DMS53 treated with DMSO at 0.1 percent for 48 hours (cell line): ENCODE results near the gene LIMS2.
A peak's percentile ranks its signal among the peaks of the same experiment; 100 is the strongest.

Experiments
- DNase-seq: peaks from one replicate; lab custom pipeline; 2025; ENCODE audit not compliant: unreplicated experiment; lab: John Stamatoyannopoulos, UW

LIMS2 gene

DNA sequence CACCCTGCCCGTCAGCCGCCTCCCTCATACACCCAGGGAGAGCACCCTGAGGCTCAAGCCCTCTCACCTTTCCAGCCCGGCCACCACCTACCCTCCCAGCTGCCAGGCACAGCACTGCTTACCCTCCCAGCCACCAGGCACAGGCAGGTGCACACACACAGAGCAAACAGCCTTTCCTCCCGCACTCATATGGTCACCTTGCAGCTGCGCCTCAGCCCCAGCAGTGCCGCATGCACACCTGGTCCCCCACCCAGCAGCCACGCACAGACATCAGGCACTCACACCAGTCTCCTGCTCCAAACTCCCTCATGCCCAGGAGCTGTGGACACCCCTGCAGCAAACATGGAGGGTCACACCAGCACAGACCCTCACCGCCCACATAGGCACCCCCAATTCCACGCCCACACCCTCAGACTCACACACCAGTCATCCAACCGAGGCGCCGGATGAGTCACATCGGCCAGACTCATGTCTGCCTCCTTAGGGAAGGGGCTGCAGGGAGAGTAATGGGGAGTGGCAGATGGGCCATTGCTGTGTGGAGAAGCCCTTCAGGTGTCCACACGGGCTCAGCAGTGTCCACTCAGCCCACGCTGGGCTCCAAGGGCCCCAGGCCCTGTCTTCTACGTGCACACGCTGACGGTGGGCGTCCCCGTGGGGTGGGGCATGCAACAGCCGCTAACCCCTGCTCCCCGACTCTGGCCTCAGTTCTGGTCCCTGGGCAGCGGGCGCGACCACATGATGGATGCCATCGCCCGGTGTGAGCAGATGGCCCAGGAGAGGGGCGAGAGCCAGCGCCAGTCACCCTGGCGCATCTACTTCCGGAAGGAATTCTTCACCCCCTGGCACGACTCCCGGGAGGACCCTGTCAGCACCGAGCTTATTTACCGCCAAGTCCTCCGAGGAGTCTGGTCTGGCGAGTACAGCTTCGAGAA, 51.7 kb downstream of the LIMS2 start:
- peak; percentile 80 for DNase-seq

- no peak for DNase-seq
Observed at GRCh38 chr2:127622561-127623387, 52.6 kb downstream of the LIMS2 start.

DNA sequence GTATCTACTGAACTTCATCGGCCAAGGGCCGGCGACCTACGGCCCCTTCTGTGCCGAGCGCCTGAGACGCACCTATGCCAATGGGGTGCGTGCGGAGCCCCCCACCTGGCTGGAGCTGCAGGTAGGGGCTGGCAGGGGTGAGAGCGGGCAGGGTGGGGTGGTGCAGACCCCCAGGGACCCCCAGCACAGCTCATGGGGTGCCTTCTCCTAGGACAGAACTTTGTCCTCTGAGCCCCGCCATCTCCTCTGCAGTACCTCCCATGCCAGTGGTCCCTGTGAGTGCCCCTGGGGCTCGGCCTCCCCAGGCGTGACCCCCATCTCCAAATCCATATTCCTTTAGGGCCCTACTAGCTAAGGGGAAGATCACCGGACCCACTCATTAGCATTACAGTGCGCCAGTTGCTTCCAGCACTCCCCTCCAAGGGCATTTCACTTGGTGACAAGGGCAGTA, 53.3 kb downstream of the LIMS2 start:
- no peak for DNase-seq

- DNase-seq = no peak
Observed at GRCh38 chr2:127620866-127621265, 54.5 kb downstream of the LIMS2 start.

GRCh38 chr2:127619877-127620705, 55.2 kb downstream of the LIMS2 start:
- DNase-seq = no peak

- no peak for DNase-seq
Observed at GRCh38 chr2:127619203-127619590, 56.1 kb downstream of the LIMS2 start.

- DNase-seq = no peak
Observed at GRCh38 chr2:127618551-127619202, 56.7 kb downstream of the LIMS2 start.

DNA sequence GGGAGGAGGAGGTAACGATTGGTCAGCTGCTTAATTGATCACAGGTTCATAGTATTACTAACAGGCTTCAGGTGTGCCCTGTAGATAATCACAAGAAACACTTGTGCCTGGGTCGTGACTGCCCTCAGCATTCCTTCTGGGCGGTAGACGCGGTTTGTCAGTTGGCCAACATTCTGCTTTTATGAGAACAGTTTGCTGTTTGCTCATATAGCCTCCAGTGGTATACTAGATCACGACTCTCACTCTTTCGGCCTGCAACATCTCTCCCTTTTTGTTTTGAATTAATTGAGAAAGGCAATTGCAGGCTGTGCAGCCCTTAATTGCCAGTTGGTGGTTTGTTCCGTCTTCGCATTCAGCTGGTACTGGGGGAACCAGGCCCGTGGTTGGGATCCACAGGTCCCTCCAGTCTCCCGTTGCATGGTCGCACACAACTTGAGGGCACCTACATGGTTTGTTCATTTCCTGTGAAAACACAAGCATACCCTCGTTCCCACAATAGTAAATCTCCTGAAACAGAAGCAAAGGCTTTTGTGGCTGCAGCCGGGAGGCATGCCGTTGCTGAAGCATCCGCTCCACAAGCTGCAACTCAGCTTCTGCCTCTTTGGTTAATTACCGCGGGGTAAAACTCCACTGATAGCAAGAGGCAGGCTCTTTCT, 59.7 kb downstream of the LIMS2 start:
- no peak for DNase-seq

DNA sequence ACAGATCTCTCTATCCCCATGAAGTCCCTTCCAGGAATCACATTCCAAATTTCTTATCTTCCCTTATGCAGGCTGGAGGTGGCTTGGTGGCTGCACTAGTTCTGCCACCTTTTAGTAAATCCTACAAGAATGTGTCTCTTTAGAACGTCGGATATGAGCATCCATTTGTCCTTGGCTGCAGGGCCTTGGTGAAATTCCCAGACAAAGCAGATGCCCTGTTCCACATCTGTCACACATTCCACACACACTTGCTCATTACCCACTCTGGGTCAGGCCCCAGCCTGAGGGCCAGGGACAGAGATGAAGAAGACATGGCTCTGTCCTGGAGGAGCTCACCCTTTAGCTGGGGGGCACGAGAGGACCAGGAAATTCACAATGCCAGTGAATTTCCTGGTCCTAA, 60.6 kb downstream of the LIMS2 start:
- no peak for DNase-seq

- DNase-seq = no peak
Observed at GRCh38 chr2:127614246-127614645, 61.1 kb downstream of the LIMS2 start.

DNA sequence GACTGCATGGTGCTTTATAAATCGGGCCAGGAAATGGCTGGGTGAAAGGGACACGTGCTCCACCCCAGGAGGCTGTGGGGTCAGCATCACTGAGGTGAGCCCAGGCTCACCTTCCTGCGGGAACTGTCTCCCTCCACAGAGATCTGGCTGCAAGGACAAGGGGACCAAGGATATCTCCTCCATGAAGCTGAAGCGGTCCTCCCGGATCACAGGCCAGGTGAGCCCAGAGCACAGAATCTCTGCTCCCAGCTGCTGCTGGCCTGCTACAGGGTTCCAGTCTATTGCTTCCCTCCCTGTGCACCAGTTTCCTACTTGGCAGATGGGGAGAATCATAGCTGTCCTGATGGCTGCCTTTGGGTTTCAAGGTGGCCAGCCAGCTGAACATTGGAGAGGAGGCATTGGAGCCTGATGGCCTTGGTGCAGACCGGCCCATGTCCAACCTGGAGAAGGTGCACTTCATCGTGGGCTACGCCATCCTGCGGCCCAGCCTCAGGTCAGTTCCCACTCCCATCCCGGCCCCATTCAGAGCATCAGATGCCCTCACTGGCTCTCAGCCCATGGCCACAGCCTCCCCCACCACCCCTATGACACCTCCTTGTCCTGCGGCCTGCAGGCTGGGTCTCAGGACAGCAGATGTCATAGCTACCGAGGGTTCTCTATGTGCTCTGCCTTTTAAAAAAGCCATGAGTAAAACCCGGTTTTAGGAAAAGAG, 63.1 kb downstream of the LIMS2 start:
- DNase-seq = no peak

- no peak for DNase-seq
Observed at GRCh38 chr2:127611076-127611925, 64.0 kb downstream of the LIMS2 start.

DNA sequence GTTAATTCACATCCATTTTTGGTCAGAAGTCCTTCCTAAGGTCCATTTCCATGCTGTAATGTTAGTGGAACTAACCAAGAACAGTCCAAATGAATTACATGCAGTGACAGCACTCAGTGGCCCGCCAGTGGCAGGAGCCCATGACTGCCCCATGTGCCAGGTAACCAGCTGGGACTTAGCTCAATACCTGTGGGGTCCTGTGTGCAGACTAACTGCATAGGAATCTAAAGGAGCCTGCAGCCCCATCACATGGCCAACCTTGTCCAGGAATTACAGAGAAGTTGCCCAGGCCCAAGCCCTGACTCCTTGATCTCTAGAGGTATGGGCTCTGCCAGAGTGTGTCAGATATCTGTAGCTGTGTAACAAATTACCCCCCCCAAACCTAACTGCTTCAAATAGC, 64.8 kb downstream of the LIMS2 start:
- no peak for DNase-seq

GRCh38 chr2:127609818-127610217, 65.5 kb downstream of the LIMS2 start:
- no peak for DNase-seq

DNA sequence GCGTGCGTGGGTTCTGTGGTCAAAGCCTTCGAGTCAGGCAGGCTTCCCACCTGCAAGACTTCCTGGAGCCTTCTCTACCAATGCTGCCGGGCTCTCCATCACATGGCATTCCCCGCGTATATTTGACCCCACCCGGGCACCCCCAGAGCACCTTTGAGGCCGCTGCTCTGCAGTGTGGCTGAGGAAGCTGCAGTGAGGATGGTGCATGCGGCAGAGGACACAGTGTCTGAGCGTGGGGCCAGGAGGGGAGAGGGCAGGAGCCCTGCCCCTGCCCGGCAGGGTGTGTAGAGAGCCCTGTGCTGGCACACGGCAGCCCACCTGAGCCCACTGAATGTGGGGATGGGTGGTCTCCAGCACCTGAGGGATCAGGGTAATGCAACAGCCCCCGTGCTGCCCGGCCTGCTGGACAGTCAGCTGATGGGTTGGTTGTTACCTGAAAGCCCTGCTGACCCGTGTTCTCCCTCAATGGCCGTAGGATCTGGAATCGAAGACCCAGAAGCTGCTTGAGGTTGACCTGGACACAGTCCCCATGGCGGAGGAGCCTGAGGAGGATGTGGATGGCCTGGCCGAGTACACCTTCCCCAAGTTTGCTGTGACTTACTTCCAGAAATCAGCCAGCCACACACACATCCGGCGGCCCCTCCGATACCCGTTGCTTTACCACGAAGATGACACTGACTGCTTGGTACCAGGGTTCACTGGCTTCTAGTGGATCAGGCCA, 66.1 kb downstream of the LIMS2 start:
- no peak for DNase-seq

- DNase-seq = no peak
Observed at GRCh38 chr2:127608061-127609030, 67.0 kb downstream of the LIMS2 start.
